Body of pancreas (tissue), 4 donors: ENCODE measurements around the gene PRRC2B.

ENCODE experiments used
- POLR2A ChIP-seq, 3 donors: fragments of 450-650 bp; IDR thresholded peaks; one replicate each; pipeline ENCODE4 v1.6.1; 2016; ENCODE audit warnings: antibody characterized with exemption in 3 of 3, mild to moderate bottlenecking in 2 of 3
- TF ChIP-seq, protein P1 (sequence below), 7 experiments: fragments of 450-650 bp in 4 of 7; fragments of 200-600 bp in 3 of 7; sonication (generic) in 3 of 7; IDR thresholded peaks; one replicate each; pipeline ENCODE4 v1.5.1; 2016 to 2019; ENCODE audit warnings: antibody characterized with exemption in 7 of 7

DNA sequence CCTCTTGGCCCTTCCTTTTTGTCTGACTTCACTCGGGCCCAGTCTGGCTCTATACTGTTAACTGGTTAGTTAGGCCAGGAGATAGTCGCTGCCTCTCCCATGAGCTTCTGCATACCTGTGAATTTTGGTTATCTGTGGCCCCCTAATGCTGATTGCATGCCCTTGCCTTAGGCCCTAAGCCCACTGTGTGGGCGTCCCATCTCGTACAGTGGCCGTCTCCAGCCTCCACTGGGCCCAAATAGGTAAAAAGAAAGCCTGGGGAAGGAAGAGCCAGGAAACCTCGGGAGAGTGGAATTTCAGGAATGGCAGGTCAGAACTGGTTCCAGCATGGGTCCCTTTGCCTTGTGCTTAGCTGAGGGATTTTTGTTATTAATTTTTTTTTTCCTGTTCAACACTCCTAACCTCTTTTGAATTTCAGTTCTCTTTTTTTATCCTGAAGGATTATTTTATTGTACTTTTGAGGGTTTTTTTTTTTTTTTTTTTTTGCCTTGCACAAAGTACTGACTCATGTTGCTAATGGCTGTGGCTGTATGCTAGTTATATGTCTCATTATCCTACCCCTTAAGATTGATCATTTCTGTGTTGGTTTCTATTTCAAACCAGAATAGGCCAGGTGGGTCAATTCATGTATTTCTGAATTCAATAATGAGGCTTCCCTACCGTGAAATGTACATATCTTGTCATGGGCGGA, 3.4 kb downstream of the PRRC2B start:
- TF ChIP-seq, protein P1, sequence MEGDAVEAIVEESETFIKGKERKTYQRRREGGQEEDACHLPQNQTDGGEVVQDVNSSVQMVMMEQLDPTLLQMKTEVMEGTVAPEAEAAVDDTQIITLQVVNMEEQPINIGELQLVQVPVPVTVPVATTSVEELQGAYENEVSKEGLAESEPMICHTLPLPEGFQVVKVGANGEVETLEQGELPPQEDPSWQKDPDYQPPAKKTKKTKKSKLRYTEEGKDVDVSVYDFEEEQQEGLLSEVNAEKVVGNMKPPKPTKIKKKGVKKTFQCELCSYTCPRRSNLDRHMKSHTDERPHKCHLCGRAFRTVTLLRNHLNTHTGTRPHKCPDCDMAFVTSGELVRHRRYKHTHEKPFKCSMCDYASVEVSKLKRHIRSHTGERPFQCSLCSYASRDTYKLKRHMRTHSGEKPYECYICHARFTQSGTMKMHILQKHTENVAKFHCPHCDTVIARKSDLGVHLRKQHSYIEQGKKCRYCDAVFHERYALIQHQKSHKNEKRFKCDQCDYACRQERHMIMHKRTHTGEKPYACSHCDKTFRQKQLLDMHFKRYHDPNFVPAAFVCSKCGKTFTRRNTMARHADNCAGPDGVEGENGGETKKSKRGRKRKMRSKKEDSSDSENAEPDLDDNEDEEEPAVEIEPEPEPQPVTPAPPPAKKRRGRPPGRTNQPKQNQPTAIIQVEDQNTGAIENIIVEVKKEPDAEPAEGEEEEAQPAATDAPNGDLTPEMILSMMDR (IDR thresholded peaks at IDR 0.05) = no peak
- TF ChIP-seq POLR2A (IDR thresholded peaks at IDR 0.05) = no peak
